ENCODE measurements around the gene TMPRSS6. TPM values are rescaled to one million over a fixed set of nuclear protein-coding genes. Genes with fewer than 3 reads are reported as not detected.

The TMPRSS6 gene
- total RNA-seq, 2 donors from 2014 or later: not detected

DNA sequence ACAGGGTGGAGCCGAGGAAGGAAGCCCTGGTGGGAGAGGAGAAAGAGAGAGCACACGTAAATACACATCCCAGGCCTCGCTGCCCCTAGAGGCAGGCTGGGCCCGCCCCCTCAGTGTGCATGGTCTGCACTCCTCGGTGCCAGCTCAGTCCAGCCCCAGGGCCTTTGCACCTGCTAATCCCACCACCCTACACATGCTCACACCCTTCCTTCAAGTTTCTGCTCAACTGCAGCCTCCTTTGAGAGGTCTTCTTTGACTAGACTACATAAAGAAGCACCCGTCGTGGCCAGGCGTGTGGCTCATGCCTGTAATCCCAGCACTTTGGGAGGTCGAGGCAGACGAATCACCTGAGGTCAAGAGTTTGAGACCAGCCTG, 34.7 kb upstream of the TMPRSS6 start:
- DNase-seq (ENCODE audit: low spot score): no peak
- intact Hi-C loops (cut with DNase I): no loop called here

DNA sequence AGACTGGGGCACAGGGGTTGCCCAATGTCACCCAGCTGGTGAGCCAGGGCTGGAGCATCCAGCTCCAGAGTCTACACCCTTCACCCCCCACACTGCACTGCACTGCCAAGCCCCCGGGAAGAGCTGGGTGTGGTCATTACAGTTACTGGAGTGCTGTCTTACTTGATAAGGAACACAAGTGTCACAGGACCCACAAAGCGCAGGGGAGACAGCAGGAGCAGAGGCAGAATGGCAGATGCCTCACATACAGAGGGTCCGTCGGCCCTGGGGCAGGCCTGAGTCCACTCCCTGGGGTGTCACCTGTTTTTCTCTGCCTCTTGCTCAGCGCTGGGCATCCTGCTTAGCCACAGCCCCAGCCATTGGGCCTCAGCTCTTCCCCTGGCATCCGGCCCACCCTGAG, 32.5 kb upstream of the TMPRSS6 start:
- no peak for DNase-seq (ENCODE audit: low spot score)
- intact Hi-C loops (cut with DNase I): no loop called here

DNA sequence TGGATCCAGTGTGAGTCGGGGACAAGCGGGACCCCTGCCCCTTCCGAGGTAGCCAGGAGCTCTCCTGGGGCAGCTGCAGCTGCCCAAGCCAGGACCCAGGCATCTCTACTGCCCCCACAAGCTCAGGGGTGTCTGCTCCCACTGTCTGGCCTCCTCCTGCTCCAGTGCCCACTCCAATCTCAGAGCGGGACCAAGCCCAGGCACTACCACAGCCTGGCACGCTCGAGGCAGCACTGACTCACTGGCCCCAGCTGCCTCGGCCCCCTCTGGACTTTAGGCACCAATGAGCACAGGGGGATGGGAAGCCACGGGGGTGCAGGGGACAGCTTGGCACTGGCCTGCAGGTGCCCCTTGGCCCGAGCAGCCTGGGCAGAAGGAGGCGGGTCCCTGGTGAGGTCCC, 32.0 kb upstream of the TMPRSS6 start:
- DNase-seq (ENCODE audit: low spot score): no peak
- intact Hi-C loops (cut with DNase I): no loop called here

DNA sequence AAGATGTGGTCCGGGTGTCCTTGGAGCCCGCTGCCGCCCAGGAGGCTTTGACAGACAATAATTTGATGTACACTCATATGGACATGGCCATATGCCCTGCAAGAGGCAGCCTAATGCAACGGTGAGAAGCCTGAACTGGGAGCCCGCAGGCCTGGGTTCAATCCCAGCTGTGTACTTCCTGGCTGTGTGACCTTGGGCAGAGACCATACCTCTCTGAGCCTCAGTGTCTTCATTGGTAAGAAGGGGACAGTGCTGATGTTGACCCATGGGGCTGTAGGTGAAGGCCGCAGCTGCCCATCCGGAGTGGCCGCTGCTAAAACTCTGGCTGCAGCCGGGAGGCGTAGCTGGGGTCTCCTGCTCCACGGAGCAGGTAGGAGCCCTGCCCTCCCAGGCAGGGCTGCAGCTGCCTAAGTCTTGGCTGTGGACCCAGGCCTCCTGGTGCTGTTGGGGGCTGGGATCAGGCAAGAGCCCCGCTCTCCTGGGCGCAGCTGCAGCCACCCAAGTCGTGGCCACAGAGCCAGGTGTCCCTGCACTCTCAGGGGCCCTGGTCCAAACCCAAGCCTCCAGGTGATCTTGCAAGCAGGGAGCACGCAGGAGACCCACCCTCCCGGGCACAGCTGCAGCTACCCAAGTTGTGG, 31.3 kb upstream of the TMPRSS6 start:
- no peak for DNase-seq (ENCODE audit: low spot score)
- intact Hi-C loops (cut with DNase I): no loop called here

DNA sequence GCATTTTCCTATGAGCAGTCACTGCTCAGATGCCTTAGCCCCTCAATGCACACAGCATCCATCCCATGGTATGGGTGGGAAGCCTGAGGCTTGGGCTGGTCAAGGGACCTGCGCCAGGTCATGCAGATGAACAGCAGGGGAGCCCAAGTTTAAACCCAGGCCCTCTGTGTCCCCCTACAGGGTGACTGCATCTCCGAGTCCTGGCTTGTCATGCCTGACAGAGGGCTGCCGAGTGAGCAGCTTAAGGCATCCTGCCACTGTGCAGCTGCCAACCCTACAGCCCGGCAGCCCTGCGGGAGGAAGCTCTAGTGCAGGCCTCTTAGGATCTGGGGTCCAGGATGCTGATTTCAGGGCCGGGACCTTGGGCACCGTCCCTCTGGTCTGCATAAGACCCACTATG, 30.2 kb upstream of the TMPRSS6 start:
- intact Hi-C loops (cut with DNase I): no loop called here
- DNase-seq (ENCODE audit: low spot score): no peak

DNA sequence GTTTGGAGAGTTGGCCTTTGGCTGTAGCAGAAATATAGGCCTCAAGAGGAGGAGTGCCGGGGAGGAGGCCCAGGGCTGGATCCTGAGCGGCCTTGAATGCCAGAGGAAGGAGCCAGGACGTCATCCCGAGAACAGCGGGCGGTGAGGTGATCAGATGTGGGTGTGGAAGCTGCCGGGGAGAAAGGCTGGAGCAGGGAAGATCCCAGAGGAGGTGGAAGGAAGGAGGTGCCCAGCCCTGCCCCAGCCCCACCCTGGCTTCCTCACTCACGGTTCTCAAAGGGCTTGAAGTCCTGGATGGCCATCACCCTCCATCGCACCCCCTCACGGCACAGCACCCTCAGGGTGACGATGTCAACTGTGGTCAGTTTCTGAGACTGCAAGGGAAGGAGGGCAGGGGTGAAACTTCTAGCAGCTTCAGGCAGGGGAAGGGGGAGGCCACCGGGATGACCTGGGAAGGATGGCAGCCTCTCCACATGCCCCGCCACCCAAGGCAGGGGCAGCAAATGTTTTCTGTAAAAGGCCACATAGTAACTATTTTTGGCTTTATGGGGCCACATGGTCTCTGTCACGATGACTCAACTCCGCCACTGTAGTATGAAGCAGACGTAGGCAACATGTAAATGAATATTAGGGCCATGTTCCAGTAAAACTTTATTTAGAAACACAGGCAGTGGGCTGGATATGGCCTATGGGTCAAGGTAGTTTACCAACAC, 29.5 kb upstream of the TMPRSS6 start:
- intact Hi-C loops (cut with DNase I): no loop called here
- no peak for DNase-seq (ENCODE audit: low spot score)

DNA sequence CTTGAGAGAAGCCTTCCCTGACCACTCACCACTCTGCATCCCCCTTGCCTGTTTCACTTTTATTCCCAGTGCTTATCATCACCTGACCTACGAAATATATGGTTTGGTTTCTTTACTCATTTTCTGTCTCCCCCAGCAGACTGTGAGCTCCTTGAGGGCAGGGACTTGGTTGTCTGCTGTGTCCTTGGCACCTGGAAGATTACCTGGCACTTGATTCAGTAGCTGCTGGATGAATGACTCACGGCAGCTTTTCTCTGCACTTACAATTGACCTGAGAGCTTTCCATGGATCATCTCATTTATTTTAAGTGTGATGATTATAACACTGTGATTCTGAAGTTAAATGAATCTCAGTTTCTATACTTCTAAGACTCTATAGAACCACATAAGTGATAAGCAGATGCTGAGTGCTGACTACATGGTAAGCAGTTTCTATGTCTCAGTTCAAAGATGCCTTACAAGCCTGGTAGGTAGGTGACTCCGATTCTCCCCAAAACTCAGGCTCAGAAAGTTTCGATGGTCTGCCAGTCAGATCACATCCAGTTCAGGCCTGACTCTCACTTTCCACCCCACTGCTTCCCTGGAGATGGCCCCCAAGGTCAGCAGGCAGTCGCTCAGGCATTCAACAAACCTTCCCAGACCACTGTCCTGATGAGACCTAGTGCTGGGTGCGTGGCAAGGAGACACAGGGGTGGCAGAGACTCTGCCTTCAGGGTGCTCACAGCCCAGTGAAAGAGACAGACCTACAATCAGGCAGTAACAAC, 28.6 kb upstream of the TMPRSS6 start:
- DNase-seq (ENCODE audit: low spot score): no peak
- intact Hi-C loops (cut with DNase I): no loop called here

DNA sequence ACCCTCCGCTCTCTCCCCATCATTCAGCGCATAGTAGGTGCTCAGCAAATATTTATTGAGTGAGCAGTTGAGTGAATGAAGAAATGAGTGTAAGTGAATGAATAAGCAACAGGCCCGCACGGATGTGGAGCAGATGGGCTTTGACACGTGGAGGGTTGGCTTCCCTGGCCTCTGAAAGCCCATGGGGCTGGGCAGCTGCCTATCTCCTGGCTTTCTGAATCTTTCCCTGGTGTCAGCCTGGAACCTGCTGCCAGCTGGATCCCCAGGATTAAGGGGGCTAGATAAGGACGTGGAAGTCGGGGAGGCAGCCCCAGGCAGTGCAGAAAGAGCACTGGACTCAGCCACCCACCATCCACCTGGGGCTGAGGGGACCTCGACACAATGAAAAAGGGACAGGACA, 27.6 kb upstream of the TMPRSS6 start:
- no peak for DNase-seq (ENCODE audit: low spot score)
- intact Hi-C loops (cut with DNase I): no loop called here

DNA sequence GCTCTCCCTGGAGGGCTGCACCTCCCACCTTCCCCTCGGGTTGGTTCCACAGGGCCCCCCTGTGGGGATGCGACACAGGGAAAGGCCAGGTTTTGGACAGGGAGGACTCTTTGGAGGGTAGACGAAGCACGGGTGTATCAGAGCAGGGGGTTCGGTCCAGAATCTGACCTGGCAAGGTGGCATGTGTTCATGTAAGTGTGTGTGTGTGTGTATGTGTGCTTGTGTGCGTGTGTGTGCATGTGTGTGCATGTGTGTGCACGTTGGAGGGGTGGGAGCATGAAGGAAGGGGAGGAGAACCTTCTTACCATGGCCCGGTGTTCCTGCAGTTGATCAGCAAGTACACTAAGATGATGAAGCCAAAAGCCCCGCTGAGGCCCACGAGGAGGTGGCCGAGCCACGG, 25.5 kb upstream of the TMPRSS6 start:
- DNase-seq (ENCODE audit: low spot score): no peak
- intact Hi-C loops (cut with DNase I): no loop called here

DNA sequence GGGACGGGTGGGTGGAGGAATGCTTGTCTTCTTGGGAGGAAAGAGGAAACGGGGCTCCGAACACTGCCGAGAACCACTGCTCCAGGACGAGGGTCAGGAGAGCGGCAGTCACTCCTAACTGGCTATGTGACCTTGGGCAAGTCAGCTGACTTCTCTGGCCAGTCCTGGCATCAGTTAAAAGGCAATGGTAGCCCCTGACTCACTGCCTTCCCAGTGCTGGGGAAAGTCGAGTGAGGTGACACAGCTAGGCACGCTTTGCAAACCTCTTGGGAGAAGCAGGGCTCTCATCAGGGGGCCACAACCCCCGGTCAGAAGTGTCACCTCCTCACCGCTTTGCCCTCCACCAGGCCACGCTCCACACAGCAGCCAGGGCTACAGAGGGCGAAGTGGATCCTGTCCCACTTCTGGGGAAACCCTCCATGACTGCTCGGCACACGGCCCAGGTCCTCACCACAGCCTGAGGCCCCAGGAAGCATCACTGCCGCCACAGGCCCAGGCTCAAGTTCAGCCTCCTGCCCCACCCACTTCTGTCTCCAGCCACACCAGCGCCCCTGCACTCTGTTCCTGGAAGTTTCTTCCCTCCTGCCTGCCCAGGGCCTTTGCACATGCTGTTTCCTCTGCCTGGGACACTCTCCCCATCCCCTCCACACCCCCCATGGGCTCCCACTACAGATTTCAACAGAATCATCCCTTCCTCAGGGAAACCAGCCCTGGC, 23.9 kb upstream of the TMPRSS6 start:
- no peak for DNase-seq (ENCODE audit: low spot score)
- intact Hi-C loops (cut with DNase I): no loop called here

DNA sequence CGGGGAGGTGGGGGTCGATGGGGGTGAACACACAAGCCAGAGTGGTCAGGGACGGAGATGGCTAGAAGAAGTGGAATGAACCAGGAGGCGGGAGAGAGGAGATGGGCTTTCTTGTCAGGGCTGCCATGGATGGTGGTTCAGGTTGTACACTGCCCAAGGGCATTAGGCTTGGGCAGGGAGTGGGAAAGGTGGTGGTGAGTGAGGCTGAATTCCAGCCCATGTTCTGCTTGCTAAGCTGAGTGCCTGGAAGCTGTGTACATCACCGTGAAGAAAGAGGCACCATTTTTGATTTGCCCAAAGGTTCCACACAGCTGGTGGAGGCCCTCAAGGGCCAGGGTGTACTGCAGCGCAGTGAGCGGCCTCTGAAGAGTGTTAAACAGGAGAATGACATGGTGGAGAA, 23.3 kb upstream of the TMPRSS6 start:
- no peak for DNase-seq (ENCODE audit: low spot score)
- intact Hi-C loops (cut with DNase I): loop anchor here in 1 of 2 donors (1.0 kb wide), 1 partner anchor 106 kb away; no protein-coding TSS in a partner anchor

DNA sequence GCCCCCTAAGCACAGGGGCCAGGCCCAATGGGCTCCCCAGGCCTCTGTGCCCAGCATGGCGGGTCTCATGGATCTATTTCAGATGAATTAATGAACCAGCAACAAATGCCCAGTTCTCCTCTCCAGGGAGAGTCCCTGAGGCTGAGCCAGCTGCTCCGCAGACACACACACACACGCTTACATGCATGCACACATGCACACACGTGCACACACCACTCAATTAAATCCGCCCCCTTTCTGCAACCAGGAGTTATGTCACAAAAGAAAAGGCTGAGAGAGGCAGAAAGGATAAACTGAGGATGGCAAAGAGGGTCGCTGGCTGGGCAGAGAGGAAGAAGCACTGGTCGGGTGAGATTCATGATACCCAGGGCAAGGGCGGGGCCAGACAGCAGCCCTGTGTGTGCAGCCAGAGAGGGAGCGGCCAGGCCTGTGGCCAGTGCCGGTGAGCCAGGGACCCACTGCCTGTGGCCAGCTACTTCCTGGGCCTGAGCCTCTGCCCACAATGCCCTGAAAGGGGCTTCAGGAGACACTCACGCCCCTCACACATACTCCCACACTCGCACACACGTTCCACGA, 20.4 kb upstream of the TMPRSS6 start:
- intact Hi-C loops (cut with DNase I): no loop called here
- no peak for DNase-seq (ENCODE audit: low spot score)

DNA sequence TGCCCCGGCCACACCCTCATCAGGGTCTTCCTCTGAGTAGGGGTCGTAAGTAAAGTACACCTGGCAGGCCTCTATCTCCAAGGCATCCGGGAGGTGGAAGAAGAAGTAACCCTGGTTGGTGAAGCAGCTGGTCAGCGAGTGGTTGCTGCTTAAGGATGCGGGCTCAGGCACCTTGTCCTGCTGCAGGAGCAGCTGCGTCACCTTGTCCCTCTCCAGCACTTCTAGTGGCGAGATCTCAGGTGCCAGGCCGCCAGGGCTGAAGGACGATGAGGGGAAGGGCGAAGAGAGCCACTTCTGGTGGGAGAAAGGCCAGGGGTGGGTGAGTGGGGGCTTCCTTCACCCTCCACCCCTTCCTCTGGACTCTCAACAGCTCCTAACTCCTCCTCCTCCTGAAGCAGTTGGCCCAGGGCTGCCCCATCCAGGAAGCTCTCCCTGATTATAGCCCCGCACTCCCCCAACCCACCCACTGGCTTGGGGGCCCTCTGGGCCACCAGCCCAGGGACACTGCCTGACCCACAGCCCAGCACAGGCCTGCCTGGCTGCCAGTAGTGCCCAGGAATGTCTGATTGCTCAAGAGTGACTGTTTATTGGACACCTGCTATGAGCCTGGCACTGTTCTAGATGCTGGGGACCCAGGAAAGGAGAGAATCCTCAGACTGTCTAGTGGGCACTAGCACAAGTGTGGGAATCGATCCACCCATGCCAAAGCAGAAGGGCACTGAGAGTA, 19.2 kb upstream of the TMPRSS6 start:
- intact Hi-C loops (cut with DNase I): no loop called here
- DNase-seq (ENCODE audit: low spot score): no peak

DNA sequence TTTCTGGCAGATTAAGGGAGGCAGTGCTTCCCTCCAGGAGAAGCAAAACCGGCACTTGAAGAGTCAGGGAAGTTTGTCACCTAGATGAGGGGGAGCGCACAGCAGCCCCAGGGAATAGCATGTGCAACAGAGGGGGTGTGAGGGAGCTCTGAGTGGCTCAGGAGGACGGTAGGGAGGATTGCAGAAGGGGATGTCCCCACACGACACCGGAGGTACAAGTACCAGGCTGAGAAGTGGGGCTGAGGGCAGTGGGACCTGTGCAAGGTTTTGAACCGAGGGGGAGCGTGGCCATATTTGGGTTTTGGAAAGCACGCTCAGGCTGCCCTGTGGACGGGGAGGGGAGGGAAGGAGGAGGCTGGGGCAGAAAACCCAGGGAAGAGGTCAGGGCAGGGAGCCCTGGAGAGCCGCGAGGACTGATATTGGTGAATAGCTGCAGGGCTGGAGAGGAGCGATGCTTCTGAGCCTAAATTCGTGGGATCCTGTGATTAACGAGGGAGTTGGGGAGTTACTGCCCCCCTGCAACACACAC, 17.9 kb upstream of the TMPRSS6 start:
- intact Hi-C loops (cut with DNase I): no loop called here
- no peak for DNase-seq (ENCODE audit: low spot score)

DNA sequence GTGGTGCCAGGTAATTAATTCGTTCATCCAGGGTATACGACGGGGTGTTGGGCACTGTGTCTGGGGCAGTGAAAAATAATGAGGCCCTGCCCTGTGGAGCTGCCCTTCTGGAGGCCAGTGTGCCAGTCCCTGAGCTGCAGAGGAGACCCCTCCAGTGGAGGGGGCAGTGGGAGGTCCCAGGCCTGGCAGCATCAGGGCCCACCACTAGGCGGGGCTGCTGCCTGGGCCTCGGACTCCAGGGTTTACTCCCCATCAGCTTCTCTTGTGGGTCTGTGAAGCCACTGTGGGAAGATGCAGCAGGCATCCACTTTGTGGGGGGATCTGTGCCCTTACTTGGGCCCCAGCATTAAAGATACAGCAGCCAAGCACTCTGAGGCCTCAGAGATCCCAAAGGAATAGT, 17.4 kb upstream of the TMPRSS6 start:
- no peak for DNase-seq (ENCODE audit: low spot score)
- intact Hi-C loops (cut with DNase I): no loop called here

DNA sequence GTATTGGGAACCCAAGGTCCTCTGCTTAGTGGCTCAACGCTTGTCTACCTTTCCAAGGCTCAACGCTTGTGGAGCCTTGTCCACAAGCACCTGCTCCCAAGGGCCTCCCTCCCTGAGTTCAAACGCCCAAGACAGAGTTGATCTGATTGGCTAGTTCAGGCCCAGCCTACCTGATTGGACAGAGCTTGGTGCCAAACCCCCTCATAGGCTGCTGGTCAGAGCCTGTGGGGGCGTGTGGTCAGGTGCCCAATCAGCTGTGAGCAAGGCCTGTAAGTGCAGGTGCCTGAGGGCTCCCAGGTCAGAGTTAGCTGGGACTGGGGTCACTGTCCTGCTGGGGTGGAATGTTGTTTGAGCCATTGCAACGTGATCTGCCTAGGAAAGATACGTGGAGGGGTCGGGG, 16.9 kb upstream of the TMPRSS6 start:
- no peak for DNase-seq (ENCODE audit: low spot score)
- intact Hi-C loops (cut with DNase I): no loop called here

DNA sequence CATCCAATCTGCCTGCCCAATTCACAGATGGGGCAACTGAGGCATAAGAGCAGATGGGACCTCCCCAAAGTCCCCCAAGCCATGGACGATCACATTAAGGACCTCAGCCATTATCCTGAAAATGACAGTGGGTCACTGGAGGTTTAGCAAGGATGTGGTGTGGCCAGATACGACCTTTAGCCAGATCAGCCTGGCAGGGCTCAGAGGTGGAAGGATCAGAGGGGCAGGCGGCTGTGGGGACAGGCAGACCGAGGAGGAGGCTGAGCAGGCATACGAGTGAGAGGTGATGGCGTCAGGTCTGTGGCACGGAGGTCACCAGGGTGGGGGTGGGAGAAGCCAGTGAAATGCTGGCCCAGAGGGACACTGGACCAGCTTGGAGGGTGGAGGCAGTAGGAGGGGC, 14.1 kb upstream of the TMPRSS6 start:
- intact Hi-C loops (cut with DNase I): no loop called here
- no peak for DNase-seq (ENCODE audit: low spot score)

DNA sequence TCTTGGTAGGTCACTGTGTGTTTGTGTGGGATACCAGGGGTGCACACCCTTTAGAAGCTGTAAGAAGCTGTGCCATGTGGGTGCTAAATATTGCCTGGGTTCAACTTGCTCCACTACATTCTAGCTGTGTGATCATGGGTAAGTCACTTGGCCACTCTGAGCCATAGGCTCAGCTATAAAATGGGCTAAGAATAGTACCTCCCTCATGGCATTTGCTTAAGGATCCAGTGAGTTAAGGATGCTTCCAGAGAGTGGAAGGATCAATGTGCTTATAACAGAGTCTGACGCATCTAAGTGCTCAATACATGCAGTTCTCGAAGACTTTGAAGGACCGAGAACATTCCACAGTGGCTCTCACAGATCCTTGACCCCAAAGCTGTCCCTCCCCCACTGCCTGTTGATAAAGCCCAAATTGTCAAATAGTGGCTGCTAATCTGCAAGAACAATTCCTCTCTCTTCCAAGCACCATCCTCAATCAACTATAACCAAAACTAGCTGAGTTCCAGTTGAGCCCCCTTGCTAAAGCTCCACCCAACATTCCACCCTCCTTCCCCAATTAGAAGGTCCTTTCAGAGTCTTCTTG, 13.2 kb upstream of the TMPRSS6 start:
- intact Hi-C loops (cut with DNase I): no loop called here
- no peak for DNase-seq (ENCODE audit: low spot score)
